Osteocyte (in vitro differentiated cells): Measurements from ENCODE around the gene CRYBB2. TPM values are rescaled to one million over a fixed set of nuclear protein-coding genes. Genes with fewer than 3 reads are reported as not detected.
"Not testable (repeated sequence)": the region's sequence is repeated elsewhere in the genome, so short reads cannot be mapped to it uniquely, and the experiment has no call there.

Experiments used
- DNase-seq: peaks from one replicate; pipeline ENCODE4 v3.0.0; 2021; ENCODE audit warnings: mixed read lengths; ENCODE audit not compliant: unreplicated experiment; ENCODE audit errors: extremely low spot score
- H3K27ac Mint-ChIP-seq: one replicate; pipeline ENCODE4 v1.8.0; 2021; ENCODE audit warnings: mild to moderate bottlenecking, mixed read lengths; ENCODE audit not compliant: unreplicated experiment
- H3K27me3 Mint-ChIP-seq: one replicate; pipeline ENCODE4 v1.8.0; 2021; ENCODE audit warnings: mixed read lengths; ENCODE audit not compliant: unreplicated experiment
- H3K36me3 Mint-ChIP-seq: one replicate; pipeline ENCODE4 v1.8.0; 2021; ENCODE audit warnings: mixed read lengths; ENCODE audit not compliant: unreplicated experiment
- H3K4me1 Mint-ChIP-seq: one replicate; pipeline ENCODE4 v1.8.0; 2021; ENCODE audit warnings: mixed read lengths; ENCODE audit not compliant: unreplicated experiment
- H3K4me3 Mint-ChIP-seq: one replicate; pipeline ENCODE4 v1.8.0; 2021; ENCODE audit warnings: mild to moderate bottlenecking, moderate library complexity, mixed read lengths; ENCODE audit not compliant: unreplicated experiment
- H3K9me3 Mint-ChIP-seq: one replicate; pipeline ENCODE4 v1.8.0; 2021; ENCODE audit warnings: mixed read lengths; ENCODE audit not compliant: unreplicated experiment
- CTCF ChIP-seq: fragments of 200-600 bp; sonication (generic); IDR thresholded peaks from 2 replicates; pipeline ENCODE4 v1.5.0; 2021; ENCODE audit warnings: antibody characterized with exemption, mild to moderate bottlenecking, moderate library complexity
- total RNA-seq: library from RNA; stranded (reverse); gene quantifications from 2 replicates; pipeline ENCODE4 v1.2.1, GENCODE V29; 2021

Gene CRYBB2
- total RNA-seq, 1 donor from 2014 or later: not detected

- Mint-ChIP-seq H3K4me1 (no peaks in the 10 kb centered on the region), H3K27ac (no peak overlapping the region), H3K36me3 (peaks cover 12% of the 10 kb centered on the region), H3K9me3 (peaks cover 4% of the 10 kb centered on the region), H3K4me3 (no peak overlapping the region), H3K27me3 (no peaks in the 10 kb centered on the region)
- no peak for TF ChIP-seq CTCF
- no peak for DNase-seq
Measured at GRCh38 chr22:25174888-25175411, 44.5 kb upstream of the CRYBB2 start.

DNA sequence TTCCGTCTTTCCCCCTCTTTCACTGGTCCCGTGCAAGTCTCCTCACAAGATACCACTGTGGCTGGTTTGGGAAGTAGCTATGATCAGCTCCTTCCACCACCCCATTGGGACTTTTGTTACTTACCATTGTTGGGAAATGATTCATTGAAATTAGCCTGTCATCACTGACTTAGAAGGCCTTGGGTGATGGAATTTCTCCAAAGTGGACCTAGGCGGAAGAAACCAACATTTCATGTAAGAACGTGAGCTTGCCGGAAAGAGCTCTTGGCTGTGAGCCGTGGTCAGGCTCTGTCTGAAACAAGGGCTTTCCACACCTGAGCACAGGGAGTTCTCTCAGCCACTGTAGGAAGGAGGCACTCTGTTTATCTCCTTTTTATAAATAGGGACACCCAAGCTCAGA is 43.3 kb upstream of the CRYBB2 start:
- H3K27ac Mint-ChIP-seq: no peak overlapping the region

DNA sequence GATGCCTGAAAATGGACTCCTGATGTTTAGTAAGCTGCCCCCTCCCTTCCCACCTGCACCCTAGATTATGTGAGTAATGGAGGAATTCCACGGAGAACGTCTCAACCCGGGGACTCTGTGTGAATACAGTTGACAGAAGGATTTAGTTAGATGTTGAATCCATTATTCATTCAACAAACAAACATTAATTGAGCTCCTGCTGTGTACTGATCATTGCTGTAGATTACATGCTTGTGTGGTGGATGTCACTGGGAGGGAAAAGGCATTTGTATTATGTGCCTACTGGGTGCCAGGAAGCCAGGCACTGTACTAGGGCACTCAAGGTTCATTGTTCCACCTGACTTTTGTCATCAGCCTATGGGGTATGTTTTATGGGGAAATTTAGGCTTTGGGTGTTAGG is 42.6 kb upstream of the CRYBB2 start:
- Mint-ChIP-seq H3K4me1 (no peaks in the 10 kb centered on the region), H3K36me3 (peaks cover 12% of the 10 kb centered on the region), H3K27ac (no peak overlapping the region), H3K4me3 (no peak overlapping the region), H3K9me3 (peaks cover 5% of the 10 kb centered on the region), H3K27me3 (no peaks in the 10 kb centered on the region)
- no peak for TF ChIP-seq CTCF
- DNase-seq: no peak

More for the DNA sequence above, 43.3 kb upstream of the CRYBB2 start:
- H3K9me3 Mint-ChIP-seq: peaks cover 5% of the 10 kb centered on the region
- H3K27me3 Mint-ChIP-seq: no peaks in the 10 kb centered on the region
- no peaks in the 10 kb centered on the region for H3K4me1 Mint-ChIP-seq
- DNase-seq: no peak
- no peak overlapping the region for H3K4me3 Mint-ChIP-seq
- TF ChIP-seq CTCF: no peak
- peaks cover 12% of the 10 kb centered on the region for H3K36me3 Mint-ChIP-seq

DNA sequence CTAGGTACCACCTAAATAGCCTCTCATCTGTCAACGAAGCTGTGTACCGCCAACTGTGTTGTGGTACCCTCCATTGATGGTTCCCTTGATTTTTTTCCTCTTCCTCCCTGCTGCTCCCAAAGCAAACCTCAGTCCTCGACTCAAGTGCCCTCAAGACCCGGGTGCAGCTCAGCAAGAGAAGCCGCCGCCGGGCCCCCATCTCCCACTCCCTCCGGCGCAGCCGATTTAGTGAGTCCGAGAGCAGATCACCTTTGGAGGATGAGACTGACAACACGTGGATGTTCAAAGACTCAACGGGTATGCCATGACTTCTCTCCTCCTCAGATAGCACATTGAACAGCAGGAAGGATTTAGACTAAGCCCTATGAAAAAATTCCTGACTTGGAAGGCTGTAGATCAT is 42.2 kb upstream of the CRYBB2 start:
- Mint-ChIP-seq H3K4me1 (no peaks in the 10 kb centered on the region), H3K27ac (no peak overlapping the region), H3K27me3 (no peaks in the 10 kb centered on the region), H3K9me3 (peaks cover 5% of the 10 kb centered on the region), H3K36me3 (peaks cover 13% of the 10 kb centered on the region), H3K4me3 (no peak overlapping the region)
- no peak for TF ChIP-seq CTCF
- DNase-seq: no peak

DNA sequence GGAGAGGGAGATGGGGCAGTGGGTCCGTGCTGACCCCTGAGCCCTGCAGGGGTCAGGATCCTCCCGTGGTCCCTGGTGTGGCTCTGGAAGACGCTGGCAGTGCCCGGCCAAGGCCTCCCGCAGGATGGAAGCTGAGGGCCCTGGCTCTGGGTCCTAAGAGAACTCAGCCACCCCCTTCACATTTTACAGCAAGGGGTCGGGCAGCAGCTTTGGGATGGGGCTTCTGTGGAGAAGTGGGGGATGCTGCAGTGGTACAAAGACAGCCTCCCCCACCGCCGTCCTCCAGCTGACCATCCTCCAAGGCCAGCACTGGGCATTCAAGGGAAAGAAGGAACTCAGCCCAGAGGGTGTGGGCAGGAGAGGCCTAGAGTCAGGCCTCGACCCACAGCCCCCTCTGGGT is 41.5 kb upstream of the CRYBB2 start:
- Mint-ChIP-seq H3K4me3 (no peak overlapping the region), H3K36me3 (peaks cover 14% of the 10 kb centered on the region), H3K27ac (no peak overlapping the region), H3K9me3 (peaks cover 5% of the 10 kb centered on the region), H3K4me1 (no peaks in the 10 kb centered on the region), H3K27me3 (no peaks in the 10 kb centered on the region)
- no peak for DNase-seq
- no peak for TF ChIP-seq CTCF

- not testable (repeated sequence) for H3K9me3 Mint-ChIP-seq, H3K27ac Mint-ChIP-seq, H3K27me3 Mint-ChIP-seq, DNase-seq, H3K4me3 Mint-ChIP-seq, H3K4me1 Mint-ChIP-seq
- peaks cover 14% of the 10 kb centered on the region for H3K36me3 Mint-ChIP-seq
Measured at GRCh38 chr22:25178348-25178747, 41.1 kb upstream of the CRYBB2 start.

GRCh38 chr22:25178869-25179631 is 40.4 kb upstream of the CRYBB2 start:
- H3K27me3 Mint-ChIP-seq, H3K4me1 Mint-ChIP-seq, H3K4me3 Mint-ChIP-seq, H3K9me3 Mint-ChIP-seq, H3K27ac Mint-ChIP-seq, DNase-seq: not testable (repeated sequence)
- H3K36me3 Mint-ChIP-seq: peaks cover 14% of the 10 kb centered on the region
